GM23338 (cell line): ENCODE results near the gene DNAJC13. TPM values are rescaled to one million over a fixed set of nuclear protein-coding genes. Genes with fewer than 3 reads are reported as not detected.

Source experiments
- ATAC-seq: fragments of 200-7000 bp; cut with Tn5 transposase; 3 replicates; pipeline ENCODE4 v1.9.1; 2020
- DNase-seq: peaks from one replicate; pipeline ENCODE4 v3.0.0-alpha.2; 2015; ENCODE audit warnings: low spot score
- H2AFZ ChIP-seq: fragments of 200-600 bp; sonication (generic); 2 replicates; pipeline ENCODE4 v1.8.0; 2016; ENCODE audit warnings: antibody characterized with exemption, mild to moderate bottlenecking, moderate library complexity
- H3F3A ChIP-seq: fragments of 200-600 bp; sonication (generic); replicated peaks from 2 replicates; pipeline ENCODE4 v1.8.0; 2017; ENCODE audit warnings: antibody characterized with exemption, mixed run types, low read depth
- H3K27ac ChIP-seq: fragments of 200-600 bp; sonication (generic); 2 replicates; pipeline ENCODE4 v1.6.1; 2016; ENCODE audit warnings: low read depth
- H3K27me3 ChIP-seq: fragments of 200-600 bp; sonication (generic); 2 replicates; pipeline ENCODE4 v1.8.0; 2016; ENCODE audit warnings: mild to moderate bottlenecking, mixed run types, moderate library complexity; ENCODE audit not compliant: insufficient read depth
- H3K36me3 ChIP-seq: fragments of 200-600 bp; sonication (generic); 2 replicates; pipeline ENCODE4 v1.8.0; 2016; ENCODE audit warnings: mild to moderate bottlenecking; ENCODE audit not compliant: insufficient read depth
- H3K4me1 ChIP-seq: fragments of 200-600 bp; sonication (generic); 2 replicates; pipeline ENCODE4 v1.8.0; 2016; ENCODE audit warnings: mild to moderate bottlenecking, moderate library complexity; ENCODE audit not compliant: insufficient read depth
- H3K4me2 ChIP-seq: fragments of 200-600 bp; sonication (generic); 2 replicates; pipeline ENCODE4 v1.7.1; 2017; ENCODE audit warnings: mixed run types
- H3K4me3 ChIP-seq: fragments of 200-600 bp; sonication (generic); 2 replicates; pipeline ENCODE4 v1.6.1; 2016; ENCODE audit warnings: mixed run types
- H3K79me2 ChIP-seq: fragments of 200-600 bp; sonication (generic); replicated peaks from 2 replicates; pipeline ENCODE4 v1.8.0; 2017; ENCODE audit warnings: mild to moderate bottlenecking; ENCODE audit not compliant: insufficient read depth
- H3K9me2 ChIP-seq: fragments of 200-600 bp; sonication (generic); 2 replicates; pipeline ENCODE4 v1.8.0; 2017; ENCODE audit not compliant: insufficient read depth
- H4K20me1 ChIP-seq: fragments of 200-600 bp; sonication (generic); replicated peaks from 2 replicates; pipeline ENCODE4 v1.8.0; 2017; ENCODE audit warnings: mild to moderate bottlenecking; ENCODE audit not compliant: insufficient read depth
- H3K27ac Mint-ChIP-seq: 2 replicates; pipeline ENCODE4 v1.8.0; 2020; ENCODE audit warnings: inconsistent platforms, mild to moderate bottlenecking, moderate library complexity, mixed read lengths
- H3K27me3 Mint-ChIP-seq: 3 replicates; pipeline ENCODE4 v1.8.0; 2022; ENCODE audit warnings: low read depth, mild to moderate bottlenecking, moderate library complexity, mixed read lengths, inconsistent platforms; ENCODE audit not compliant: insufficient read depth, poor library complexity
- H3K36me3 Mint-ChIP-seq: 3 replicates; pipeline ENCODE4 v1.8.0; 2021; ENCODE audit warnings: low read depth, mild to moderate bottlenecking, inconsistent platforms, moderate library complexity, mixed read lengths
- H3K4me1 Mint-ChIP-seq: 3 replicates; pipeline ENCODE4 v1.8.0; 2020; ENCODE audit warnings: mild to moderate bottlenecking, inconsistent platforms, mixed read lengths
- H3K4me3 Mint-ChIP-seq: 3 replicates; pipeline ENCODE4 v1.8.0; 2021; ENCODE audit warnings: moderate library complexity, mild to moderate bottlenecking, inconsistent platforms, mixed read lengths
- H3K9me3 Mint-ChIP-seq: 3 replicates; pipeline ENCODE4 v1.8.0; 2020; ENCODE audit warnings: moderate library complexity, mild to moderate bottlenecking, inconsistent platforms, mixed read lengths
- CREB1 ChIP-seq: fragments of 250-450 bp; sonication (Bioruptor Pico); IDR thresholded peaks from 2 replicates; pipeline ENCODE4 v1.5.0; 2020; ENCODE audit warnings: low read depth, mild to moderate bottlenecking, moderate library complexity
- JUNB ChIP-seq: IDR thresholded peaks from one replicate; pipeline ENCODE4 v1.6.1; 2016; ENCODE audit warnings: antibody characterized with exemption; ENCODE audit not compliant: unreplicated experiment
- POLR2AphosphoS5 ChIP-seq: IDR thresholded peaks from 2 replicates; pipeline ENCODE4 v1.6.1; 2016; ENCODE audit warnings: antibody characterized with exemption, low read depth
- STAT1 ChIP-seq: IDR thresholded peaks from one replicate; pipeline ENCODE4 v1.6.1; 2016; ENCODE audit warnings: antibody characterized with exemption; ENCODE audit not compliant: unreplicated experiment
- ZNF114 ChIP-seq: fragments of 250-450 bp; sonication (Bioruptor Pico); IDR thresholded peaks from 2 replicates; pipeline ENCODE4 v1.5.0; 2020; ENCODE audit warnings: mild to moderate bottlenecking, moderate library complexity
- ZNF331 ChIP-seq: fragments of 250-450 bp; sonication (Bioruptor Pico); IDR thresholded peaks from 2 replicates; pipeline ENCODE4 v1.5.0; 2020; ENCODE audit warnings: low read depth, mild to moderate bottlenecking, moderate library complexity
- polyA plus RNA-seq: library from polyadenylated mRNA; unstranded; fragments of >200 nt; fragmentation: Nextera tagmentation; extraction: Ambion mirVana; gene quantifications from 2 replicates; pipeline ENCODE4 v1.2.1, GENCODE V29; 2016
- total RNA-seq: library from RNA; depleted of rRNA; stranded (reverse); fragments of >200 nt; shearing (Covaris generic); gene quantifications from 2 replicates; pipeline ENCODE4 v1.2.3, GENCODE V29; 2014
- TF ChIP-seq, protein P1 (sequence below): IDR thresholded peaks from 2 replicates; pipeline ENCODE4 v1.6.1; 2016; ENCODE audit warnings: antibody characterized with exemption
- TF ChIP-seq, protein P2 (sequence below): IDR thresholded peaks from one replicate; pipeline ENCODE4 v1.6.1; 2018; ENCODE audit warnings: antibody characterized with exemption; ENCODE audit not compliant: unreplicated experiment

The DNAJC13 gene
- total and polyA plus RNA-seq, 2 experiments from 2014 or later, result 8.3 to 33.6 TPM

DNA sequence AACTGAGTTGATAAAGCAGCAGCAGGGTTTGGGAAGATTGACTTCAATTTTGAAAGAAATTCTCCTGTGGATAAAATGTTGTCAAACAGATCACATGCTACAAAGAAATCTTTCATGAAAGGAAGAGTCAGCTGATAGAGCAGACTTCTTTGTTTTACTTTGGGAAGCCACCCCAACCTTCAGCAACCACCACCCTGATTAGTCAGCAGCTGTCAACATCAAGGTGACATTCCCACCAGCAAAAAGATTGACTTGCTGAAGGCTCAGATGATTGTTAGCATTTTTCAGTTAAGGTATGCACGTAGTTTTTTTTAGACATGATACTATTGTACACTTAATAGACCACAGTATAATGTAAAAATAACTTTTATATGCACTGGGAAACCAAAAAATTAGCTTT is 92.2 kb downstream of the DNAJC13 start:
- Mint-ChIP-seq H3K36me3 (peaks cover 34% of the 10 kb centered on the region), H3K27ac (no peak overlapping the region), H3K27me3 (no peaks in the 10 kb centered on the region), H3K9me3 (no peaks in the 10 kb centered on the region), H3K4me1 (no peaks in the 10 kb centered on the region), H3K4me3 (no peak overlapping the region)
- no peak overlapping the region for H2AFZ ChIP-seq
- H3K27ac ChIP-seq, result no peak overlapping the region
- H3K4me1 ChIP-seq, result no peaks in the 10 kb centered on the region
- DNase-seq (no peak), ATAC-seq (no peak)
- H4K20me1 ChIP-seq, result no peaks in the 10 kb centered on the region; the same call in 1 of the 2 replicates
- H3K79me2 ChIP-seq, result no peaks in the 10 kb centered on the region
- H3K27me3 ChIP-seq, result no peaks in the 10 kb centered on the region
- no peak overlapping the region for H3K4me2 ChIP-seq
- TF ChIP-seq, protein P1, sequence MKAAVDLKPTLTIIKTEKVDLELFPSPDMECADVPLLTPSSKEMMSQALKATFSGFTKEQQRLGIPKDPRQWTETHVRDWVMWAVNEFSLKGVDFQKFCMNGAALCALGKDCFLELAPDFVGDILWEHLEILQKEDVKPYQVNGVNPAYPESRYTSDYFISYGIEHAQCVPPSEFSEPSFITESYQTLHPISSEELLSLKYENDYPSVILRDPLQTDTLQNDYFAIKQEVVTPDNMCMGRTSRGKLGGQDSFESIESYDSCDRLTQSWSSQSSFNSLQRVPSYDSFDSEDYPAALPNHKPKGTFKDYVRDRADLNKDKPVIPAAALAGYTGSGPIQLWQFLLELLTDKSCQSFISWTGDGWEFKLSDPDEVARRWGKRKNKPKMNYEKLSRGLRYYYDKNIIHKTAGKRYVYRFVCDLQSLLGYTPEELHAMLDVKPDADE, result no peak
- no peak for TF ChIP-seq ZNF114 (CRISPR knock-in tag)
- TF ChIP-seq CREB1 (CRISPR knock-in tag), result no peak
- no peak for TF ChIP-seq ZNF331 (CRISPR knock-in tag)
- no peak for TF ChIP-seq POLR2AphosphoS5
- no peak overlapping the region for H3K4me3 ChIP-seq
- no peaks in the 10 kb centered on the region for H3F3A ChIP-seq
- peaks cover 42% of the 10 kb centered on the region; the same call in 1 of the 2 replicates for H3K36me3 ChIP-seq
- H3K9me2 ChIP-seq, result no peaks in the 10 kb centered on the region

DNA sequence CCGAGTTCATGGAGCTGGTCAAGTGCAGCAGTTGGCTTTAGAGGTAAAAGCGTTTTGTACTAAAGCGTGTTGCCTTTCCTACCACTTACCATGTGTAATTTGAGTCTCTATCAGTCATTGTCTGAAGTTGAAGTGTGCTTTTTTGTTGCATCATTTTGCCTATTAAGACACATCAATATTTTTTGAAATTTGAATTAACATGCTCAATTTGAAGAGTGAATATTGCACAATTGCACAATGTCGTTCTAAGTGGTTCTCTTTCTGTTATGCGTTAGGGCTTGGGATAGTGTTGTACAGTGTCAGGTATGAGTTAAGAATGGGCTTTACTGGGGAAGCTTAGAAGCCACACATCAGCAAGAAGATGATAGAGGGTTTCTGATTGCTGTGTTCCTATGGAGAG is 95.8 kb downstream of the DNAJC13 start:
- Histone ChIP-seq H3K79me2 (no peaks in the 10 kb centered on the region), H3K4me3 (no peak overlapping the region), H3K4me2 (no peak overlapping the region), H2AFZ (no peak overlapping the region), H3K36me3 (peaks cover 37% of the 10 kb centered on the region; the same call in 1 of the 2 replicates), H3K9me2 (no peaks in the 10 kb centered on the region), H3K4me1 (no peaks in the 10 kb centered on the region), H3K27ac (no peak overlapping the region), H4K20me1 (no peaks in the 10 kb centered on the region; the same call in 1 of the 2 replicates), H3K27me3 (no peaks in the 10 kb centered on the region), H3F3A (no peaks in the 10 kb centered on the region)
- peaks cover 34% of the 10 kb centered on the region for H3K36me3 Mint-ChIP-seq
- H3K27ac Mint-ChIP-seq, result peak overlapping the region; percentile 8; the same call in 1 of the 2 replicates
- H3K9me3 Mint-ChIP-seq, result no peaks in the 10 kb centered on the region
- TF ChIP-seq ZNF331 (CRISPR knock-in tag), result no peak
- TF ChIP-seq JUNB, result no peak
- TF ChIP-seq, protein P1, result no peak
- TF ChIP-seq, protein P2, sequence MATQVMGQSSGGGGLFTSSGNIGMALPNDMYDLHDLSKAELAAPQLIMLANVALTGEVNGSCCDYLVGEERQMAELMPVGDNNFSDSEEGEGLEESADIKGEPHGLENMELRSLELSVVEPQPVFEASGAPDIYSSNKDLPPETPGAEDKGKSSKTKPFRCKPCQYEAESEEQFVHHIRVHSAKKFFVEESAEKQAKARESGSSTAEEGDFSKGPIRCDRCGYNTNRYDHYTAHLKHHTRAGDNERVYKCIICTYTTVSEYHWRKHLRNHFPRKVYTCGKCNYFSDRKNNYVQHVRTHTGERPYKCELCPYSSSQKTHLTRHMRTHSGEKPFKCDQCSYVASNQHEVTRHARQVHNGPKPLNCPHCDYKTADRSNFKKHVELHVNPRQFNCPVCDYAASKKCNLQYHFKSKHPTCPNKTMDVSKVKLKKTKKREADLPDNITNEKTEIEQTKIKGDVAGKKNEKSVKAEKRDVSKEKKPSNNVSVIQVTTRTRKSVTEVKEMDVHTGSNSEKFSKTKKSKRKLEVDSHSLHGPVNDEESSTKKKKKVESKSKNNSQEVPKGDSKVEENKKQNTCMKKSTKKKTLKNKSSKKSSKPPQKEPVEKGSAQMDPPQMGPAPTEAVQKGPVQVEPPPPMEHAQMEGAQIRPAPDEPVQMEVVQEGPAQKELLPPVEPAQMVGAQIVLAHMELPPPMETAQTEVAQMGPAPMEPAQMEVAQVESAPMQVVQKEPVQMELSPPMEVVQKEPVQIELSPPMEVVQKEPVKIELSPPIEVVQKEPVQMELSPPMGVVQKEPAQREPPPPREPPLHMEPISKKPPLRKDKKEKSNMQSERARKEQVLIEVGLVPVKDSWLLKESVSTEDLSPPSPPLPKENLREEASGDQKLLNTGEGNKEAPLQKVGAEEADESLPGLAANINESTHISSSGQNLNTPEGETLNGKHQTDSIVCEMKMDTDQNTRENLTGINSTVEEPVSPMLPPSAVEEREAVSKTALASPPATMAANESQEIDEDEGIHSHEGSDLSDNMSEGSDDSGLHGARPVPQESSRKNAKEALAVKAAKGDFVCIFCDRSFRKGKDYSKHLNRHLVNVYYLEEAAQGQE, result no peak
- no peak for TF ChIP-seq STAT1
- ATAC-seq (no peak), DNase-seq (no peak)
- H3K4me1 Mint-ChIP-seq, result no peaks in the 10 kb centered on the region
- no peaks in the 10 kb centered on the region for H3K27me3 Mint-ChIP-seq
- no peak overlapping the region for H3K4me3 Mint-ChIP-seq
